HL-60 (cell line): ENCODE results near the gene GFY.

Experiments used
- DNase-seq, 2 experiments: peaks; one replicate each; pipeline ENCODE4 v3.0.0-alpha.2; 2010 to 2020; ENCODE audit warnings: low read depth in 1 of 2, low spot score in 1 of 2
- H3K27ac ChIP-seq: fragments of 250-450 bp; sonication (Bioruptor Pico); replicated peaks from 2 replicates; pipeline ENCODE4 v1.5.1; 2020; ENCODE audit warnings: mild to moderate bottlenecking, moderate library complexity
- H3K27me3 ChIP-seq: fragments of 250-450 bp; sonication (Bioruptor Pico); 2 replicates; pipeline ENCODE4 v1.5.1; 2021; ENCODE audit warnings: mild to moderate bottlenecking, moderate library complexity; ENCODE audit not compliant: insufficient read depth, poor library complexity, severe bottlenecking
- H3K4me3 ChIP-seq: replicated peaks from 2 replicates; pipeline ENCODE4 v1.5.1; 2011; ENCODE audit warnings: mild to moderate bottlenecking, control low read depth, low read length; ENCODE audit not compliant: insufficient read depth
- GABPA ChIP-seq: IDR thresholded peaks from 2 replicates; pipeline ENCODE4 v1.6.1; 2012; ENCODE audit warnings: low read depth
- POLR2AphosphoS5 ChIP-seq: IDR thresholded peaks from 2 replicates; pipeline ENCODE4 v1.6.1; 2012; ENCODE audit warnings: low read depth
- REST ChIP-seq: IDR thresholded peaks from 2 replicates; pipeline ENCODE4 v1.6.1; 2012; ENCODE audit warnings: low read depth; ENCODE audit not compliant: insufficient replicate concordance
- SPI1 ChIP-seq: IDR thresholded peaks from 2 replicates; pipeline ENCODE4 v1.6.1; 2012; ENCODE audit warnings: low read depth, mild to moderate bottlenecking, borderline replicate concordance
- TF ChIP-seq, protein P1 (sequence below): IDR thresholded peaks from one replicate; pipeline ENCODE4 v1.5.1; 2011; ENCODE audit warnings: low read length, control low read depth, inconsistent platforms; ENCODE audit not compliant: insufficient read depth

Gene GFY

GRCh38 chr19:49396738-49397505, 28.3 kb upstream of the GFY start:
- TF ChIP-seq, protein P1, sequence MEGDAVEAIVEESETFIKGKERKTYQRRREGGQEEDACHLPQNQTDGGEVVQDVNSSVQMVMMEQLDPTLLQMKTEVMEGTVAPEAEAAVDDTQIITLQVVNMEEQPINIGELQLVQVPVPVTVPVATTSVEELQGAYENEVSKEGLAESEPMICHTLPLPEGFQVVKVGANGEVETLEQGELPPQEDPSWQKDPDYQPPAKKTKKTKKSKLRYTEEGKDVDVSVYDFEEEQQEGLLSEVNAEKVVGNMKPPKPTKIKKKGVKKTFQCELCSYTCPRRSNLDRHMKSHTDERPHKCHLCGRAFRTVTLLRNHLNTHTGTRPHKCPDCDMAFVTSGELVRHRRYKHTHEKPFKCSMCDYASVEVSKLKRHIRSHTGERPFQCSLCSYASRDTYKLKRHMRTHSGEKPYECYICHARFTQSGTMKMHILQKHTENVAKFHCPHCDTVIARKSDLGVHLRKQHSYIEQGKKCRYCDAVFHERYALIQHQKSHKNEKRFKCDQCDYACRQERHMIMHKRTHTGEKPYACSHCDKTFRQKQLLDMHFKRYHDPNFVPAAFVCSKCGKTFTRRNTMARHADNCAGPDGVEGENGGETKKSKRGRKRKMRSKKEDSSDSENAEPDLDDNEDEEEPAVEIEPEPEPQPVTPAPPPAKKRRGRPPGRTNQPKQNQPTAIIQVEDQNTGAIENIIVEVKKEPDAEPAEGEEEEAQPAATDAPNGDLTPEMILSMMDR: no peak
- TF ChIP-seq SPI1: no peak
- no peak for TF ChIP-seq GABPA
- TF ChIP-seq POLR2AphosphoS5: no peak
- TF ChIP-seq REST: no peak
- H3K27ac ChIP-seq: no peak overlapping the region
- H3K27me3 ChIP-seq: peaks cover 3% of the 10 kb centered on the region
- H3K4me3 ChIP-seq: no peak overlapping the region
- no peak for DNase-seq

- no peaks in the 10 kb centered on the region for H3K27me3 ChIP-seq
- H3K4me3 ChIP-seq: no peak overlapping the region
- H3K27ac ChIP-seq: no peak overlapping the region
- TF ChIP-seq POLR2AphosphoS5 (no peak), SPI1 (no peak), REST (no peak), GABPA (no peak)
- TF ChIP-seq, protein P1: no peak
- DNase-seq: no peak
These were observed 27.1 kb upstream of the GFY start for GRCh38 chr19:49398001-49398615.

DNA sequence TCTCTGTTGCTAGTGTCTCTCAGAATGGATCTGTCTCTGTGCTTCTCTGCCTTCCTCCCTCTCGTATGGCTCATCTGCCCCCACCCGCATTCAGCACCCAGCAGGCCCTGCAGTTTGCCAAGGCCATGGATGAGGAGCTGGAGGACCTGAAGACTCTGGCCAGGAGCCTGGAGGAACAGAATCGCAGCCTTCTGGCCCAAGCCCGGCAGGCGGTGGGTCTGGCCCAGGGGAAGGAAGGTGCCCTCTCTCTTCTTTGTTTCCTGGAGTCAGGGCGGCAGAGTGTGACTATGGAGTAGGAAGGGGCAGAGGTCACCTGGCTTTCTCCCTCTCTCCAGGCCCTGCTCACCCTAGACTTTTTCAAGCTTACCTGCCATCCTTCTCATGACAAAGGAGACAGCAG, 26.3 kb upstream of the GFY start:
- TF ChIP-seq, protein P1: no peak
- DNase-seq: no peak
- H3K4me3 ChIP-seq: no peak overlapping the region
- H3K27me3 ChIP-seq: no peaks in the 10 kb centered on the region
- H3K27ac ChIP-seq: no peak overlapping the region
